K562 (cell line): ENCODE data around the gene PSMA6. TPM values are rescaled to one million over a fixed set of nuclear protein-coding genes. Genes with fewer than 3 reads are reported as not detected.
A peak's percentile ranks its signal among the peaks of the same experiment; 100 is the strongest.

Experiments
- ATAC-seq: fragments of 200-7000 bp; cut with Tn5 transposase; 3 replicates; pipeline ENCODE4 v1.9.1; 2020; ENCODE audit warnings: moderate library complexity
- BruUV-seq: library from RNA; stranded (reverse); fragments of 400-500 nt; replicated peaks from 2 replicates; lab custom pipeline; 2021; lab: Mats Ljungman, UMichigan
- CTCF ChIA-PET: fragments of 300-600 bp; formaldehyde crosslinking; extraction: SDS; loops from one replicate; lab custom pipeline; 2021; ENCODE audit warnings: low intra/inter-chr PET ratio; lab: Yijun Ruan, JAX
- POLR2A ChIA-PET: fragments of 300-600, 350-650 bp; sonication (Branson Sonifier 250); formaldehyde crosslinking; extraction: SDS; loops from one replicate; lab custom pipeline; 2021; ENCODE audit warnings: antibody characterized with exemption, inconsistent platforms; lab: Yijun Ruan, JAX
- DNase-seq, 4 experiments: peaks; one replicate each; pipeline versions ENCODE4 v3.0.0 to v3.0.0-alpha.2; 2011 to 2018; ENCODE audit warnings: low spot score in 3 of 4, mixed read lengths in 3 of 4; ENCODE audit errors: extremely low read depth in 1 of 4
- FAIRE-seq: peaks from 2 replicates; lab custom pipeline; 2011; peaks lifted over from hg19 to GRCh38; lab: Jason Lieb, UNC
- H2AFZ ChIP-seq: 2 replicates; pipeline ENCODE4 v1.6.0; 2011; ENCODE audit warnings: low read depth, low read length, control low read depth, inconsistent platforms
- H3K27ac ChIP-seq: fragments of 200-600 bp; 3 replicates; pipeline ENCODE4 v1.8.0; 2011; ENCODE audit warnings: low read depth, mild to moderate bottlenecking, control low read depth, inconsistent platforms, low read length, moderate library complexity, mixed read lengths; ENCODE audit errors: extremely low read depth
- H3K27me3 ChIP-seq, 2 experiments: fragments of 300-600 bp in 1 of 2; 2 replicates in 1 of 2; 3 replicates in 1 of 2; pipeline versions ENCODE4 v1.6.0 to v1.8.0; 2011; ENCODE audit warnings: inconsistent platforms in 2 of 2, low read length in 2 of 2, mild to moderate bottlenecking in 1 of 2, mixed read lengths in 1 of 2, moderate library complexity in 1 of 2; ENCODE audit not compliant: control insufficient read depth in 2 of 2, insufficient read depth in 2 of 2
- H3K36me3 ChIP-seq: fragments of 300-600 bp; 3 replicates; pipeline ENCODE4 v1.8.0; 2011; ENCODE audit warnings: mild to moderate bottlenecking, low read length, inconsistent platforms; ENCODE audit not compliant: control insufficient read depth, insufficient read depth
- H3K4me1 ChIP-seq, 2 experiments: fragments of 200-600 bp in 1 of 2; replicated peaks in 1 of 2; 2 replicates in 1 of 2; 3 replicates in 1 of 2; pipeline versions ENCODE4 v1.5.1 to v1.8.0; 2011; ENCODE audit warnings: inconsistent platforms in 2 of 2, low read length in 2 of 2, mild to moderate bottlenecking in 1 of 2, mixed read lengths in 1 of 2, moderate library complexity in 1 of 2; ENCODE audit not compliant: control insufficient read depth in 2 of 2, insufficient read depth in 2 of 2
- H3K4me2 ChIP-seq: 2 replicates; pipeline ENCODE4 v1.6.1; 2011; ENCODE audit warnings: low read length, control low read depth, inconsistent platforms, mixed read lengths; ENCODE audit not compliant: insufficient read depth
- H3K4me3 ChIP-seq: fragments of 200-600 bp; sonication (generic), shearing (Covaris generic); 2 replicates; pipeline ENCODE4 v1.5.1; 2016; ENCODE audit warnings: control low read depth, inconsistent platforms
- H3K79me2 ChIP-seq: fragments of 200-600 bp; 3 replicates; pipeline ENCODE4 v1.8.0; 2011; ENCODE audit warnings: low read length, inconsistent platforms; ENCODE audit not compliant: control insufficient read depth, insufficient read depth
- H3K9ac ChIP-seq, 2 experiments: 2 replicates each; pipeline versions ENCODE4 v1.6.0 to v1.6.1; 2011; ENCODE audit warnings: low read depth in 2 of 2, low read length in 2 of 2, control low read depth in 1 of 2, inconsistent platforms in 1 of 2, mild to moderate bottlenecking in 1 of 2, mixed read lengths in 1 of 2; ENCODE audit not compliant: insufficient read depth in 1 of 2
- H3K9me1 ChIP-seq: one replicate; pipeline ENCODE4 v1.6.0; 2011; ENCODE audit warnings: inconsistent platforms, mild to moderate bottlenecking, low read length, moderate library complexity; ENCODE audit not compliant: control insufficient read depth, insufficient read depth
- H3K9me3 ChIP-seq: replicated peaks from 2 replicates; pipeline ENCODE4 v1.5.1; 2011; ENCODE audit warnings: low read depth, low read length, inconsistent platforms; ENCODE audit not compliant: control insufficient read depth, insufficient read depth
- H4K20me1 ChIP-seq: replicated peaks from 2 replicates; pipeline ENCODE4 v1.6.1; 2011; ENCODE audit warnings: low read length, inconsistent platforms, mixed read lengths; ENCODE audit not compliant: control insufficient read depth, insufficient read depth
- CCNT2 ChIP-seq: IDR thresholded peaks from 2 replicates; pipeline ENCODE4 v1.6.1; 2011; ENCODE audit warnings: borderline replicate concordance, low read depth, mild to moderate bottlenecking, moderate library complexity, mixed read lengths, low read length; ENCODE audit not compliant: insufficient read length; ENCODE audit errors: extremely low read depth
- GABPB1 ChIP-seq: sonication (generic); formaldehyde crosslinking; IDR thresholded peaks from 2 replicates; pipeline ENCODE4 v1.8.0; 2022; ENCODE audit warnings: mild to moderate bottlenecking, missing genetic modification reagents
- GTF2A2 ChIP-seq: IDR thresholded peaks from 2 replicates; pipeline ENCODE4 v1.6.1; 2016; ENCODE audit warnings: mild to moderate bottlenecking, missing genetic modification characterization, missing compliant biosample characterization
- KLF1 ChIP-seq: fragments of 450-650 bp; IDR thresholded peaks from 2 replicates; pipeline ENCODE4 v1.6.1; 2016; ENCODE audit warnings: missing genetic modification characterization, missing compliant biosample characterization
- MECOM ChIP-seq: fragments of 250-450 bp; sonication (Bioruptor Pico); IDR thresholded peaks from 2 replicates; pipeline ENCODE4 v1.8.0; 2022; ENCODE audit warnings: inconsistent platforms
- MXI1 ChIP-seq: IDR thresholded peaks from 2 replicates; pipeline ENCODE4 v1.6.1; 2011; ENCODE audit warnings: low read depth, mild to moderate bottlenecking, improper control_type of control experiment, low read length
- SP2 ChIP-seq: IDR thresholded peaks from 2 replicates; pipeline ENCODE4 v1.6.1; 2011; ENCODE audit warnings: mild to moderate bottlenecking, low read depth, low read length, moderate library complexity; ENCODE audit not compliant: poor library complexity, severe bottlenecking; ENCODE audit errors: extremely low read depth
- SREBF2 ChIP-seq: sonication (generic); formaldehyde crosslinking; IDR thresholded peaks from 2 replicates; pipeline ENCODE4 v1.4.0; 2020; ENCODE audit warnings: mild to moderate bottlenecking, missing genetic modification reagents
- ZC3H11A ChIP-seq: IDR thresholded peaks from 2 replicates; pipeline ENCODE4 v1.6.1; 2012; ENCODE audit warnings: low read depth, low read length, improper control_type of control experiment
- WGBS: fragments of 100-300 bp; shearing (Covaris generic); methylation state at CpG from one replicate; pipeline ENCODE4 v1.1.6; 2016; ENCODE audit warnings: low coverage, mixed read lengths; ENCODE audit not compliant: insufficient coverage; ENCODE audit errors: missing lambda C conversion rate; 5-methylcytosine and 5-hydroxymethylcytosine counted together
- in situ Hi-C: fragments of 300-500 bp; cut with MboI; formaldehyde crosslinking; loops from 4 replicates; pipeline ENCODE4 v1.15.0; 2018; ENCODE audit warnings: inconsistent platforms, mixed read lengths
- intact Hi-C: fragments of 100-400 bp; cut with micrococcal nuclease; formaldehyde crosslinking; loops from 2 replicates; pipeline ENCODE4 v1.14.2; 2022
- polyA plus RNA-seq, 8 experiments: library from polyadenylated mRNA; depleted of rRNA in 4 of 8; stranded (reverse) in 5 of 8; unstranded in 3 of 8; fragments of >200 nt; fragmentation: Nextera tagmentation in 2 of 8; fragmentation: Illumina TruSeq in 1 of 8; extraction: Ambion mirVana in 2 of 8; extraction: Trizol in 1 of 8; gene quantifications; 2 replicates each; pipeline versions ENCODE4 v1.2.1 to v1.2.3, GENCODE V29; 2011 to 2014; ENCODE audit warnings: inconsistent platforms in 1 of 8, missing spikeins in 1 of 8
- total RNA-seq, 7 experiments: library from RNA; depleted of rRNA in 6 of 7; stranded (reverse); fragments of >200 nt in 6 of 7; fragmentation: Illumina TruSeq in 2 of 7; extraction: Trizol in 2 of 7; gene quantifications; 2 replicates each; pipeline versions ENCODE4 v1.2.1 to v1.2.3, GENCODE V29; 2011 to 2021; ENCODE audit warnings: low replicate concordance in 1 of 7
- TF ChIP-seq, protein P1 (sequence below): fragments of 200-800 bp; sonication (Bioruptor generic); IDR thresholded peaks from 2 replicates; pipeline ENCODE4 v1.6.1; 2017; ENCODE audit warnings: missing genetic modification characterization, missing compliant biosample characterization

The PSMA6 gene
- total and polyA plus RNA-seq, 9 of the 15 experiments (the other 6 are each of a cell fraction or from before 2014, with no cell fraction given) = 210 to 952 (median 288) TPM

DNA sequence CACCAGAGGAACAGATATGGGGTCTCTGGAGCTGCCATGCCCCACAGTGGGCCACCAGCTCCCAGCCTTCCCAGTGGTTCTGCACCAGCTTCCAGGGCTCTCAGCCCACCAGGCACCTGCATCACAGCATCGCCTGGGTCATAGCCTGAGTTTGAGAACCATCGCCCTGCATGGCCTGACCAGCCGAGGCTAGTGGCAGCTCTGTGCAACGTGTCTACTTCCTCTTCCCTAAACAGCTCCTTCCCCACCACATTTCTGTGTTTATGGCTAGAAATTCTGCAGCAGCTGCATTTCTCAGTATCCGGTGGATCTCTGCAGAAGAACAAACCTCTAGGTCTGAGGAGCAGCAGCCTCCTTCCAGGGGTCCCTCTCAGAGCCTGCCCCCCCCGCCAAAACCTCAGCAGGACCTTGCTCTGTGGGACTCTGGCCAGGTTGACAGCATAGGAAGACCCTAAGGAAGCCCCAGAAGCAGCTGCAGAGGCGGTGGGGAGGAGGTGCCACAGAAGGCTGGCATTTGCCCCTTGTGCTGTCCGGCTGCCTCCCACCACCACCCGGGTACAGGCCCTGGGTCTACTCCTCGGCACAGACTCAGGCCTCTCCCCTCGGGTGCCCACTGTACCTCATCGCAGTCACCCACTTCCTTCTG is 47.7 kb downstream of the PSMA6 start:
- in situ Hi-C loops = no loop called here

DNA sequence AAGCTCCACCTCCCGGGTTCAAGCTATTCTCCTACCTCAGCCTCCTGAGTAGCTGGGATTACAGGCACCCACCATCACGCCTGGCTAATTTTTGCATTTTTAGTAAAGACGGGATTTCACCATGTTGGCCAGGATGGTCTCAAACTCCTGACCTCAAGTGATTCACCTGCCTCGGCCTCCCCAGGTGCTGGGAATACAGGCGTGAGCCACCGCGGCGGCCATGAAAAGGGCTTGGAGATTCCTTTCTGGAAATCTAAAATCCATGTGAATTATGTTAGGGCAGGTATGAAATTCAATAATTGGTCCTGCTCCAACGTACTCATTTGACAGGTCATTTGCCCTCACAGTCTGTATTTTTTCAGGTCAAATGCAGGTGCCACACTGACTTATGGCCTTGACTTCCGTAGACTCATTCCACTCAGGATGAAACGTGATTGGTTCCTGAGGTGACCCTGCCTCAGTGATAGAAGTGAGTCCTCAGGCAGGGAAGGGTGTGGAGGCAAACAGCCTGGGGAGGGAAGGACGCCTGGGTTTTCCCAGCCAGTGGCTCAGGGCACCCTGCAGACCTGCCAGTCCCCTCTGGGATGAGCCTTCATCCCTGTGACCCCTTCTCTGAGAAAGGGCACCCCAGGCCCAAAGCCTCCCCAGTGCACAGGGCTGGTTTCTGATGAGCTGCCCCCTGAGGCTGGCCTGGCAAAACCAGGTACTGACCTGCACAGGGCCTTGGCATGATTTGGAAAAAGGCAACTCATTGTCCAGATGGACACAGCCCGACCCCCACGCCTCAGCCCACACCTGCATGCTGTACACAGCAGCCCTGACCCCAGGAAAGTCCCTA is 48.7 kb downstream of the PSMA6 start:
- H4K20me1 ChIP-seq = no peaks in the 10 kb centered on the region
- no peak overlapping the region for H3K4me2 ChIP-seq
- H3K27ac ChIP-seq = no peak overlapping the region
- H3K36me3 ChIP-seq = no peaks in the 10 kb centered on the region
- DNase-seq (no peak), FAIRE-seq (no peak), ATAC-seq (no peak)
- intact Hi-C loops = no loop called here
- no TSS peak for BruUV-seq
- H3K9ac ChIP-seq = peak overlapping the region in 1 of 2 experiments; percentile 36; a peak in 2 of 4 replicates
- H3K9me1 ChIP-seq = no peaks in the 10 kb centered on the region
- in situ Hi-C loops = no loop called here
- no peak for TF ChIP-seq SREBF2 (CRISPR knock-in tag)
- TF ChIP-seq, protein P1, sequence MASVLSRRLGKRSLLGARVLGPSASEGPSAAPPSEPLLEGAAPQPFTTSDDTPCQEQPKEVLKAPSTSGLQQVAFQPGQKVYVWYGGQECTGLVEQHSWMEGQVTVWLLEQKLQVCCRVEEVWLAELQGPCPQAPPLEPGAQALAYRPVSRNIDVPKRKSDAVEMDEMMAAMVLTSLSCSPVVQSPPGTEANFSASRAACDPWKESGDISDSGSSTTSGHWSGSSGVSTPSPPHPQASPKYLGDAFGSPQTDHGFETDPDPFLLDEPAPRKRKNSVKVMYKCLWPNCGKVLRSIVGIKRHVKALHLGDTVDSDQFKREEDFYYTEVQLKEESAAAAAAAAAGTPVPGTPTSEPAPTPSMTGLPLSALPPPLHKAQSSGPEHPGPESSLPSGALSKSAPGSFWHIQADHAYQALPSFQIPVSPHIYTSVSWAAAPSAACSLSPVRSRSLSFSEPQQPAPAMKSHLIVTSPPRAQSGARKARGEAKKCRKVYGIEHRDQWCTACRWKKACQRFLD = no peak
- no peak for TF ChIP-seq GTF2A2 (tag)
- no peak for TF ChIP-seq MECOM (CRISPR knock-in tag)
- TF ChIP-seq GABPB1 (CRISPR knock-in tag) = no peak
- TF ChIP-seq KLF1 = no peak
- no peak for TF ChIP-seq SP2
- TF ChIP-seq MXI1 = no peak
- ChIA-PET CTCF (no interaction called here), POLR2A (interaction anchor here (1.0 to 1.3 kb wide), 2 partner anchors 54 to 64 kb away, joined by 3 read pairs; partner anchors contain the start of gene NFKBIA)
- H3K4me3 ChIP-seq = no peak overlapping the region
- no peaks in the 10 kb centered on the region for H3K9me3 ChIP-seq
- peak overlapping the region; percentile 80; the same call in 1 of the 2 replicates for H2AFZ ChIP-seq
- 80% methylated on average over 12 of the region's 14 CpGs for WGBS
- H3K4me1 ChIP-seq = peaks cover 23 to 41% of the 10 kb centered on the region in 2 experiments
- H3K79me2 ChIP-seq = no peaks in the 10 kb centered on the region
- H3K27me3 ChIP-seq = no peaks in the 10 kb centered on the region

More for the DNA sequence above, 47.7 kb downstream of the PSMA6 start:
- no peak for DNase-seq
- H3K4me1 ChIP-seq = peaks cover 31 to 48% of the 10 kb centered on the region in 2 experiments
- WGBS = 61% methylated on average over 10 of the region's 12 CpGs
- peaks cover 4% of the 10 kb centered on the region for H3K9me1 ChIP-seq
- intact Hi-C loops = no loop called here
- peak overlapping the region in 1 of 2 experiments; percentile 55; a peak in 1 of 4 replicates for H3K9ac ChIP-seq
- H3K36me3 ChIP-seq = no peaks in the 10 kb centered on the region
- H3K4me2 ChIP-seq = no peak overlapping the region
- CTCF ChIA-PET = no interaction called here
- TF ChIP-seq ZC3H11A = no peak
- TF ChIP-seq CCNT2 = no peak
- no peak for FAIRE-seq
- no TSS peak for BruUV-seq
- ATAC-seq = no peak
- no peak overlapping the region for H3K27ac ChIP-seq
- POLR2A ChIA-PET = interaction anchor here (0.6 to 1.3 kb wide), 2 partner anchors 12 to 43 kb away, joined by 3 to 4 read pairs; no protein-coding TSS in a partner anchor
- H3K9me3 ChIP-seq = no peaks in the 10 kb centered on the region
- H3K4me3 ChIP-seq = no peak overlapping the region
- H2AFZ ChIP-seq = peak overlapping the region; percentile 45; the same call in 1 of the 2 replicates
- H3K79me2 ChIP-seq = no peaks in the 10 kb centered on the region
- H4K20me1 ChIP-seq = no peaks in the 10 kb centered on the region
- no peaks in the 10 kb centered on the region for H3K27me3 ChIP-seq
